ENCODE measurements around the gene DDX18. TPM values are rescaled to one million over a fixed set of nuclear protein-coding genes. Genes with fewer than 3 reads are reported as not detected.
"Not testable (repeated sequence)": the region's sequence is repeated elsewhere in the genome, so short reads cannot be mapped to it uniquely, and the experiment has no call there.

Gene DDX18
- total RNA-seq, 2 donors from 2014 or later = 46.4 to 67.9 TPM

DNA sequence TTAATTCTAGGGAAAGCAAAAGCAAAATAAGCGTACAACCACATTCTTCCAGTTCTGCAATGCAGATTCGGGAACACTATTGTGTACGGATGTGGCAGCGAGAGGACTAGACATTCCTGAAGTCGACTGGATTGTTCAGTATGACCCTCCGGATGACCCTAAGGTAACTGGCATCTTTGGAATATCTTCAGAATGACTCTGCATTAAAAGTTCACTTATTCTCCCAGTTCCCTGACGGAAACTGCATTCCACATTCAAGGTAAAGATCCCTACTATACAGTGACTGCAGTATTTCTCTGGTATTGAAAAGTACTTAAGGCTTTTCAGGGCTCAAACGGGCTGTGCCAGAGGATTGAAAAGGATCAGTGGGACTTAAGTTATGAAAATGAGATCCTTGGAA lies 10.9 kb downstream of the DDX18 start:
- H3K27ac ChIP-seq = no peak overlapping the region
- H3K36me3 ChIP-seq = peaks cover 80% of the 10 kb centered on the region
- H3K27me3 ChIP-seq (replicated peaks; ENCODE audit: insufficient read depth) = no peaks in the 10 kb centered on the region
- no peaks in the 10 kb centered on the region for H3K4me1 ChIP-seq (ENCODE audit: control insufficient read depth in 1 of 2, low read depth in 2 of 2)
- TF ChIP-seq CTCF (IDR thresholded peaks at IDR 0.05) = no peak
- H3K9me3 ChIP-seq = no peaks in the 10 kb centered on the region
- DNase-seq (ENCODE audit: low spot score) (no peak), ATAC-seq (ENCODE audit: insufficient number of reproducible peaks, low FRiP score, low read depth) (no peak)
- no peak overlapping the region for H3K4me3 ChIP-seq

DNA sequence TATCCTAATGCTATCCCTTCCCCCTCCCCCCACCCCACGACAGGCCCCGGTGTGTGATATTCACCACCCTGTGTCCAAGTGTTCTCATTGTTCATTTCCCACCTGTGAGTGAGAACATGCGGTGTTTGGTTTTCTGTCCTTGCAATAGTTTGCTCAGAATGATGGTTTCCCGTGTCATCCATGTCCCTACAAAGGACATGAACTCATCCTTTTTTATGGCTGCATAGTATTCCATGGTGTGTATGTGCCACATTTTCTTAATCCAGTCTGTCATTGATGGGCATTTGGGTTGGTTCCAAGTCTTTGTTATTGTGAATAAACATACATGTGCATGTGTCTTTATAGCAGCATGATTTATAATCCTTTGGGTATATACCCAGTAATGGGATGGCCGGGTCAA lies 13.0 kb downstream of the DDX18 start:
- not testable (repeated sequence) for H3K27me3 ChIP-seq (replicated peaks; ENCODE audit: insufficient read depth); DNase-seq (ENCODE audit: low spot score); ATAC-seq (ENCODE audit: insufficient number of reproducible peaks, low FRiP score, low read depth); H3K4me1 ChIP-seq (ENCODE audit: control insufficient read depth in 1 of 2, low read depth in 2 of 2); H3K9me3 ChIP-seq; H3K4me3 ChIP-seq; H3K27ac ChIP-seq
- peaks cover 70% of the 10 kb centered on the region for H3K36me3 ChIP-seq

- H3K27me3 ChIP-seq (replicated peaks; ENCODE audit: insufficient read depth) = no peaks in the 10 kb centered on the region
- no peak overlapping the region for H3K4me3 ChIP-seq
- H3K27ac ChIP-seq = no peak overlapping the region
- H3K36me3 ChIP-seq = peaks cover 59% of the 10 kb centered on the region
- DNase-seq (ENCODE audit: low spot score) (no peak), ATAC-seq (ENCODE audit: insufficient number of reproducible peaks, low FRiP score, low read depth) (no peak)
- no peaks in the 10 kb centered on the region for H3K4me1 ChIP-seq (ENCODE audit: control insufficient read depth in 1 of 2, low read depth in 2 of 2)
- no peak for TF ChIP-seq CTCF (IDR thresholded peaks at IDR 0.05)
- H3K9me3 ChIP-seq = no peaks in the 10 kb centered on the region
Observed at GRCh38 chr2:117828870-117829269, 14.4 kb downstream of the DDX18 start.

DNA sequence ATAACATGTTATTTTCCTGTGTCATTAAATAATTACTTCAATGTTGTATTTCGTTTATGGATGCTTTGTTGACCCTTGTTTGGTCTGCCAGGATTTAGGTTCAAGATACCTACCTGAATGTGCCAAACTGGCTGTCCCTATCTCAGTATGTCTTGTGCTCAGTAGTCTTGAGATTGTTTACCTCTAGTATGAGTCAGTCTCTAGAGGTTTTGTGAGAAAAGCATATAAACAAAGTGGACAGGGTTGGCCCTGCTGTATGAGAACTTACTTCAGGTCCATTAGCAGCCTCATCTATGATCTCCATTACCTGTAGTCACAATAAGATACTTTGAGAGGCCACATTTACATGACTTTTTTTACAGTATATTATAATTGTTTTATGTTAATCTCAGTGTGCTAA lies 17.8 kb downstream of the DDX18 start:
- Histone ChIP-seq H3K4me3 (no peak overlapping the region), H3K36me3 (peaks cover 31% of the 10 kb centered on the region), H3K9me3 (no peaks in the 10 kb centered on the region), H3K27me3 (replicated peaks; ENCODE audit: insufficient read depth) (no peaks in the 10 kb centered on the region), H3K27ac (no peak overlapping the region), H3K4me1 (ENCODE audit: control insufficient read depth in 1 of 2, low read depth in 2 of 2) (peaks cover 0 to 7% of the 10 kb centered on the region in 2 donors)
- TF ChIP-seq CTCF (IDR thresholded peaks at IDR 0.05) = no peak
- no peak for DNase-seq (ENCODE audit: low spot score)
- no peak for ATAC-seq (ENCODE audit: insufficient number of reproducible peaks, low FRiP score, low read depth)

- ATAC-seq (ENCODE audit: insufficient number of reproducible peaks, low FRiP score, low read depth) (no peak), DNase-seq (ENCODE audit: low spot score) (no peak)
- peaks cover 25% of the 10 kb centered on the region for H3K36me3 ChIP-seq
Observed at GRCh38 chr2:117832905-117833613, 18.6 kb downstream of the DDX18 start.

More at GRCh38 chr2:117832905-117833613, 18.6 kb downstream of the DDX18 start:
- no peak overlapping the region for H3K4me3 ChIP-seq
- H3K27ac ChIP-seq = no peak overlapping the region
- H3K27me3 ChIP-seq (replicated peaks; ENCODE audit: insufficient read depth) = no peaks in the 10 kb centered on the region
- no peak for TF ChIP-seq CTCF (IDR thresholded peaks at IDR 0.05)
- H3K9me3 ChIP-seq = no peaks in the 10 kb centered on the region
- H3K4me1 ChIP-seq (ENCODE audit: control insufficient read depth in 1 of 2, low read depth in 2 of 2) = peaks cover 0 to 7% of the 10 kb centered on the region in 2 donors

Data from thoracic aorta (tissue), 2 donors.